ENCODE results near the gene BAZ1B.

GRCh38 chr7:73541722-73542121 lies 19.6 kb upstream of the BAZ1B start:
- TF ChIP-seq, protein P1, sequence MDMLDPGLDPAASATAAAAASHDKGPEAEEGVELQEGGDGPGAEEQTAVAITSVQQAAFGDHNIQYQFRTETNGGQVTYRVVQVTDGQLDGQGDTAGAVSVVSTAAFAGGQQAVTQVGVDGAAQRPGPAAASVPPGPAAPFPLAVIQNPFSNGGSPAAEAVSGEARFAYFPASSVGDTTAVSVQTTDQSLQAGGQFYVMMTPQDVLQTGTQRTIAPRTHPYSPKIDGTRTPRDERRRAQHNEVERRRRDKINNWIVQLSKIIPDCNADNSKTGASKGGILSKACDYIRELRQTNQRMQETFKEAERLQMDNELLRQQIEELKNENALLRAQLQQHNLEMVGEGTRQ (IDR thresholded peaks at IDR 0.05; ENCODE audit: low read depth, low read length) = no peak
- TF ChIP-seq CTCF (conservative IDR thresholded peaks at IDR 0.05; ENCODE audit: low read depth, low read length) (no peak), RAD21 (IDR thresholded peaks at IDR 0.05; ENCODE audit: low read length) (no peak), POLR2A (IDR thresholded peaks at IDR 0.05; ENCODE audit: low read depth, low read length) (no peak), MXI1 (IDR thresholded peaks at IDR 0.05; ENCODE audit: borderline replicate concordance, low read depth, low read length) (no peak), RCOR1 (IDR thresholded peaks at IDR 0.05; ENCODE audit: insufficient replicate concordance, low read length) (no peak), NFE2L2 (IDR thresholded peaks at IDR 0.05; ENCODE audit: low read depth, low read length) (no peak), CEBPB (IDR thresholded peaks at IDR 0.05; ENCODE audit: low read depth, low read length) (no peak), MAFK (IDR thresholded peaks at IDR 0.05; ENCODE audit: low read depth, low read length) (no peak), RFX5 (IDR thresholded peaks at IDR 0.05; ENCODE audit: low read depth, low read length) (no peak), MAZ (IDR thresholded peaks at IDR 0.05; ENCODE audit: borderline replicate concordance, low read depth, low read length) (no peak)
